ENCODE results near the gene HYCC1.

GRCh38 chr7:23011222-23011924 is 2.6 kb downstream of the HYCC1 start:
- TF ChIP-seq CTCF (conservative IDR thresholded peaks at IDR 0.05), result no peak
- no peak for TF ChIP-seq EZH2 (IDR thresholded peaks at IDR 0.05; ENCODE audit: low read depth)

All from PC-9 (cell line).